Breast epithelium (tissue), 4 donors: ENCODE results near the gene YWHAE. TPM values are rescaled to one million over a fixed set of nuclear protein-coding genes. Genes with fewer than 3 reads are reported as not detected.

Source experiments
- DNase-seq, 2 donors: peaks; one replicate each; pipeline ENCODE4 v3.0.0-alpha.2; 2019; ENCODE audit warnings: low spot score in 2 of 2
- H3K27ac ChIP-seq, 2 donors: fragments of 200-600 bp; sonication (generic) in 1 of 2; one replicate each; pipeline ENCODE4 v1.5.1; 2016 to 2019; ENCODE audit warnings: mild to moderate bottlenecking in 1 of 2
- H3K27me3 ChIP-seq, 2 donors: fragments of 200-600 bp; sonication (generic) in 1 of 2; one replicate each; pipeline versions ENCODE4 v1.5.1 to v1.6.0; 2017 to 2019; ENCODE audit warnings: control low read depth in 1 of 2, mild to moderate bottlenecking in 1 of 2
- H3K36me3 ChIP-seq: fragments of 200-600 bp; one replicate; pipeline ENCODE4 v1.5.1; 2019
- H3K4me1 ChIP-seq, 2 donors: fragments of 200-600 bp; sonication (generic); one replicate each; pipeline ENCODE4 v1.5.1; 2016 to 2019; ENCODE audit warnings: control low read depth in 1 of 2
- H3K4me3 ChIP-seq, 3 donors: fragments of 200-600 bp; sonication (generic); 1 replicate in 2 of 3; 2 replicates in 1 of 3; pipeline ENCODE4 v1.5.1; 2016 to 2019; ENCODE audit warnings: mild to moderate bottlenecking in 3 of 3, moderate library complexity in 2 of 3
- H3K9me3 ChIP-seq, 2 donors: fragments of 200-600 bp; sonication (generic) in 1 of 2; one replicate each; pipeline ENCODE4 v1.5.1; 2016 to 2019; ENCODE audit warnings: control low read depth in 1 of 2
- POLR2A ChIP-seq: fragments of 450-650 bp; IDR thresholded peaks from one replicate; pipeline ENCODE4 v1.6.1; 2016; ENCODE audit warnings: antibody characterized with exemption, mild to moderate bottlenecking, moderate library complexity
- POLR2AphosphoS5 ChIP-seq, 3 donors: sonication (generic); formaldehyde crosslinking; IDR thresholded peaks; one replicate each; pipeline ENCODE4 v1.6.1; 2017; ENCODE audit warnings: antibody characterized with exemption in 3 of 3
- intact Hi-C: fragments of 100-400 bp; cut with DNase I; formaldehyde crosslinking; loops from one replicate; pipeline ENCODE4 v1.15.1; 2023; ENCODE audit warnings: low total_unique reads
- total RNA-seq, 3 donors: library from RNA; depleted of rRNA; stranded (reverse); fragments of >200 nt; gene quantifications; one replicate each; pipeline ENCODE4 v1.1.0, GENCODE V29; 2016
- TF ChIP-seq, protein P1 (sequence below), 3 donors: fragments of 450-650 bp; IDR thresholded peaks; one replicate each; pipeline ENCODE4 v1.5.1; 2016 to 2017; ENCODE audit warnings: antibody characterized with exemption in 3 of 3, mild to moderate bottlenecking in 3 of 3, moderate library complexity in 3 of 3

The YWHAE gene
- total RNA-seq, 3 donors from 2014 or later = 481 to 610 (median 518) TPM

DNA sequence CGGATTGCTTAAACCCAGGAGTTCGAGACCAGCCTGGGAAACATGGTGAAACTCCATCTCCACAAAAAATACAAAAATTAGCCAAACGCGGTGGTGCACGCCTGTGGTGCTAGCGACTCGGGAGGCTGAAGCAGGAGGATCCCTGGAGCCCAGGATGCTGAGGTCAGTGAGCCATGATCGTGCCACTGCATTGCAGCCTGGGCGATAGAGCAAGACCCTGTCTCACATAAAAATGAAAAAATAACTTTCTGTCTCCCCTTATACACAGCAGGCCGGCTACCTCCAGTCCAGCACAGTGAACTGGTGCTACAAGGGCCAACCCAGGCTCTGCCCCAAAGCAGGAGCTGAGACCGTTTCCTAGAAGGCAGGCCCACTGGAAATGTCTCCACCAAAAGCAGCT, 59.7 kb downstream of the YWHAE start:
- TF ChIP-seq POLR2A = no peak
- TF ChIP-seq, protein P1, sequence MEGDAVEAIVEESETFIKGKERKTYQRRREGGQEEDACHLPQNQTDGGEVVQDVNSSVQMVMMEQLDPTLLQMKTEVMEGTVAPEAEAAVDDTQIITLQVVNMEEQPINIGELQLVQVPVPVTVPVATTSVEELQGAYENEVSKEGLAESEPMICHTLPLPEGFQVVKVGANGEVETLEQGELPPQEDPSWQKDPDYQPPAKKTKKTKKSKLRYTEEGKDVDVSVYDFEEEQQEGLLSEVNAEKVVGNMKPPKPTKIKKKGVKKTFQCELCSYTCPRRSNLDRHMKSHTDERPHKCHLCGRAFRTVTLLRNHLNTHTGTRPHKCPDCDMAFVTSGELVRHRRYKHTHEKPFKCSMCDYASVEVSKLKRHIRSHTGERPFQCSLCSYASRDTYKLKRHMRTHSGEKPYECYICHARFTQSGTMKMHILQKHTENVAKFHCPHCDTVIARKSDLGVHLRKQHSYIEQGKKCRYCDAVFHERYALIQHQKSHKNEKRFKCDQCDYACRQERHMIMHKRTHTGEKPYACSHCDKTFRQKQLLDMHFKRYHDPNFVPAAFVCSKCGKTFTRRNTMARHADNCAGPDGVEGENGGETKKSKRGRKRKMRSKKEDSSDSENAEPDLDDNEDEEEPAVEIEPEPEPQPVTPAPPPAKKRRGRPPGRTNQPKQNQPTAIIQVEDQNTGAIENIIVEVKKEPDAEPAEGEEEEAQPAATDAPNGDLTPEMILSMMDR (IDR thresholded peaks at IDR 0.05) = no peak
- TF ChIP-seq POLR2AphosphoS5 (IDR thresholded peaks at IDR 0.05) = no peak
- no peak overlapping the region for H3K27ac ChIP-seq
- H3K9me3 ChIP-seq = no peaks in the 10 kb centered on the region
- no peaks in the 10 kb centered on the region for H3K27me3 ChIP-seq
- intact Hi-C loops = no loop called here
- H3K4me3 ChIP-seq = no peak overlapping the region
- no peaks in the 10 kb centered on the region for H3K4me1 ChIP-seq
- DNase-seq = no peak
- no peaks in the 10 kb centered on the region for H3K36me3 ChIP-seq

DNA sequence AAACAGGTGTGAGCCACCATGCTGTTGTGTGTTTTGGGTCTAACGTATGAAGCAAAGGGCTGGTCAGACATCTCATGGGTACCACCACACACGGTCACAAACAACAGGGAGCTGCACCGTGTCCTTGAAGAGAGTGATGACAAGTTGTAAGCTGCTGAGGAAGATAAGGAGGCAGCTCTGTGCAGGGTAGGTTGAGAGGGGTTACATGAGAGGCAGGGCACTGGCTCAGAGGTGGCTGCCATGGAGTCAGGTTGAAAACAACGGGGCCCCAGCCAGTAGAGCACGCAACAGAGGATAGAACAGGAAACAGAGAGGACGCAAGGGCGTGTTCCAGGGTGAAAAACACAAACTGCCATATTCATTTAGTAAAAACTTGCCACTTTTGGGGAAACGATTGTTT, 68.3 kb downstream of the YWHAE start:
- no peak overlapping the region for H3K27ac ChIP-seq
- H3K36me3 ChIP-seq = no peaks in the 10 kb centered on the region
- intact Hi-C loops = loop anchor here (10.0 kb wide), 1 partner anchor 57 kb away; the partner anchor contains the start of genes BHLHA9 and TRARG1
- TF ChIP-seq, protein P1 (IDR thresholded peaks at IDR 0.05) = no peak
- TF ChIP-seq POLR2AphosphoS5 (IDR thresholded peaks at IDR 0.05) (no peak), POLR2A (no peak)
- H3K4me1 ChIP-seq = no peaks in the 10 kb centered on the region
- no peak for DNase-seq
- H3K4me3 ChIP-seq = no peak overlapping the region
- no peaks in the 10 kb centered on the region for H3K9me3 ChIP-seq
- H3K27me3 ChIP-seq = no peaks in the 10 kb centered on the region

DNA sequence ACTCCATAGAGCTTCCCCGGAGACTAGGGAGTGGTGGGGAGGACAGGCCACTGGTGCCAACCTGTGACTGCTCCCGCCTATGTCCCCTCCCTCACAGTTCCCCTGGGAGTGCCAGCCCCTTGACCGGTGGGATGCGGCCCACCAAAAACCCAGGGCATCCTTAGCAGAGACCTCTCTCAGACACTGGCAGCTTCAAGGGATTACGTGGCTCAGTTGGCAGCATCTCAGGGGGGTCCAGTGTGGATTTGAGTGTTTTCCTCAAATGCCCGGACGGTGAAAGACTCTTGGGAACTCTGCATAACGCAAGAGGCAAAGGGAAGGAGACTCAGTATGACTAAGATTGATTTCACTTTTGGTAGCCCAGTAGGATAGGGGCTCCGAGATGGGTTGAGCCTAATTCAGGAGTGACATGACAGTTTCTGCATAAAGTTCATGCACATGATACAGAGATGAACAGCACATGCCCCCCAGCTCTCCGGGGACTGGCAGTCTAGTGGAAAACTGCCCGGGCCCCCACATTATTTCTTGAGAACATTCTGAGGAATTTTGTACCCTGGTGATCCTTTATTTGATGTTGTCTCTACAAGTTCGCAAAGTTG, 70.2 kb downstream of the YWHAE start:
- Histone ChIP-seq H3K4me3 (no peak overlapping the region), H3K9me3 (no peaks in the 10 kb centered on the region), H3K27me3 (no peaks in the 10 kb centered on the region), H3K36me3 (no peaks in the 10 kb centered on the region), H3K27ac (no peak overlapping the region), H3K4me1 (no peaks in the 10 kb centered on the region)
- no peak for DNase-seq
- intact Hi-C loops = loop anchor here (10.0 kb wide), 1 partner anchor 55 kb away; the partner anchor contains the start of genes BHLHA9 and TRARG1
- TF ChIP-seq POLR2AphosphoS5 (IDR thresholded peaks at IDR 0.05) (no peak), POLR2A (no peak)

DNA sequence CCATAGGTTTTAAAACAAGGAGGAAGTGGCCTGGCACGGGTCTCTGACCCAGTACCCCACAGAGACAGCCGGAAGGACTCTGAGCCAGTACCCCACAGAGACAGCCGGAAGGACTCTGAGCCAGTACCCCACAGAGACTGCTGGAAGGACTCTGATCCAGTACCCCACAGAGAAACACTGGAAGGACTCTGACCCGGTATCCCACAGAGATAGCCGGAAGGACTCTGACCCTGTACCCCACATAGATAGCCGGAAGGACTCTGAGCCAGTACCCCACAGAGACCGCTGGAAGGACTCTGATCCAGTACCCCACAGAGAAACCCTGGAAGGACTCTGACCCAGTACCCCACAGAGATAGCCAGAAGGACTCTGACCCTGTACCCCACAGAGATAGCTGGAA, 71.6 kb downstream of the YWHAE start:
- Histone ChIP-seq H3K27ac (no peak overlapping the region), H3K4me3 (no peak overlapping the region), H3K9me3 (no peaks in the 10 kb centered on the region), H3K27me3 (no peaks in the 10 kb centered on the region), H3K4me1 (no peaks in the 10 kb centered on the region), H3K36me3 (no peaks in the 10 kb centered on the region)
- DNase-seq = no peak
- TF ChIP-seq, protein P1 (IDR thresholded peaks at IDR 0.05) = no peak
- TF ChIP-seq POLR2AphosphoS5 (IDR thresholded peaks at IDR 0.05) (no peak), POLR2A (no peak)
- intact Hi-C loops = no loop called here

DNA sequence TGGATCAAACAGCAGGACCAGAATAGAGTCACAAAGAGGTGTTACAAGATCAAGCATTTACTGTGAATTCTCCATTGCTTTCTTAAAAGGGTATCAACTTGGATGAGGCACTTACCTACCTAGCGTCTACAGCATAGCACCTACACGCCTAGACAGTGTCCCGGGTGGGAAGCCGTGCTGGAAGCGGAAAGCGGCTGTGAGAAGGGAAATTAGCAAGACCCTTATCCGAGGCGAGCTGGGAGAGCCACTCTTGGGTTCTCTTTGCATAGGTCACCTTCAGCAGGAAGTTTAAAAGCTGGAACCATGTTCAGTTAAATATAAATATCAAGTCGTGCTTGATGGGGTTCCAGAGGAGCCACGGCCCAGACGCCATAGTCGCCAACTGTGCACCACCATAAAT, 74.3 kb downstream of the YWHAE start:
- TF ChIP-seq, protein P1 (IDR thresholded peaks at IDR 0.05) = no peak
- TF ChIP-seq POLR2AphosphoS5 (IDR thresholded peaks at IDR 0.05) (no peak), POLR2A (no peak)
- Histone ChIP-seq H3K4me3 (no peak overlapping the region), H3K27me3 (no peaks in the 10 kb centered on the region), H3K9me3 (no peaks in the 10 kb centered on the region), H3K36me3 (no peaks in the 10 kb centered on the region), H3K4me1 (no peaks in the 10 kb centered on the region), H3K27ac (no peak overlapping the region)
- intact Hi-C loops = no loop called here
- no peak for DNase-seq
